AG08395 (cell line): ENCODE measurements around the gene TMEM107.
"Not testable (repeated sequence)": the region's sequence is repeated elsewhere in the genome, so short reads cannot be mapped to it uniquely, and the experiment has no call there.

Experiments used
- DNase-seq: peaks from one replicate; pipeline ENCODE4 v3.0.0; 2012; ENCODE audit warnings: mixed read lengths, low spot score

TMEM107 gene

GRCh38 chr17:8176197-8176940 is at the start of gene TMEM107:
Gene TMEM107, minus strand, starts transcription at chr17:8176380. Its CDS starts 94 bp downstream, at chr17:8176286.
- peak; percentile 81 for DNase-seq

DNA sequence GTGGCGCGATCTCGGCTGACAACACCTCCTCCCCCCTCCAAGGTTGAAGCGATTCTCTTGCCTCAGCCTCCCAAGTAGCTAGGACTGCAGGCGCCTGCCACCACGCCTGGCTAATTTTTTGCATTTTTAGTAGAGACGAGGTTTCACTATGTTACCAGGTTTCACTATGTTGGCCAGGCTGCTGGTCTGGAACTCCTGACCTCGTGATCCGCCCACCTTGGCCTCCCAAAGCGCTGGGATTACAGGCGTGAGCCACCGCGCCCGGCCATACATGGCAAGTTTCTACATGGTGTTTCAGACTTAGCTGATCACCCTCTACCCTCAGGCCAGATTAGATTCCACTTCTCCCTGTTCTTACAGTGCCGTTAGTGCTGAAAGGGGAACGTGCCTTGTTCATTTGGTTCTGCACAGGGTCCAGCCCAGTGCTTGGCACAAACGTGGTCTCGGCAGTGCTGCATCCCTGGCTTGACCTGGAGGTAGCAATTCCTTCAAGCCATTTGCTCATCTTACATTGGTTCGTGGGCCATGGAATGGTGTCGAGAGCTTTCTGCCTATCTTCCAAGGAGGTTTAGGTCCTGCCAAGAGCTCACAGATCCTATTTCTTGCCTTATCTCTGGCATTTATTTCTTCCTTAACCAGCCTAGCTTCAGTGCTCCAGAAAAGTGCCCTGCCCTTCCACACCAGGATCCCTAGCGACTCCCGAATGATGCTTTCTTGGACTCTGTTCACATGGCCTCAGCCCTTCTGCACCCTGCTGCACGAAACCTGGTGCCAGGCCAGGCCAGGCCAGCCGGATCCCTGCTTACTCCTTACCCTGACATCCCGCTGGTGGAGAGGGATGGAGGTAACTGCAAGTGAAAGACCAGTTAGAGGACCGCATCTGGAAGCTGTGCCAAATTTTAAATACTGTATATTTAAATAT is 49.0 kb upstream of the TMEM107 start:
- no peak for DNase-seq

- DNase-seq, result peak; percentile 3
Observed at GRCh38 chr17:8223356-8224126, 47.4 kb upstream of the TMEM107 start.

- peak; percentile 83 for DNase-seq
Observed at GRCh38 chr17:8222630-8223355, 46.6 kb upstream of the TMEM107 start.

DNA sequence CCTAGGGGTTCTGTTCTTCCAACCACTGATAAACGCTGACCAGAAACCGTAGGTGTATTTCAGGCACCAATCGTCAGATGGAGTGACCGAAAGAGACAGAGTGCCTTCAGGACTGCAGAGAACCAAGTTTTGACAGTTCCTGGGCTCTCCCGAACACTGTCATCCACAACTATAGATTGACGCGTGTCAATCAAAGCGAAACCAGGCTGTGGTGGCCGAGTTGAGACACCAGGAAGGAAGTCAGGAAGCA is 46.1 kb upstream of the TMEM107 start:
- no peak for DNase-seq

- peak; percentile 74 for DNase-seq
Observed at GRCh38 chr17:8221663-8222379, 45.6 kb upstream of the TMEM107 start.

DNA sequence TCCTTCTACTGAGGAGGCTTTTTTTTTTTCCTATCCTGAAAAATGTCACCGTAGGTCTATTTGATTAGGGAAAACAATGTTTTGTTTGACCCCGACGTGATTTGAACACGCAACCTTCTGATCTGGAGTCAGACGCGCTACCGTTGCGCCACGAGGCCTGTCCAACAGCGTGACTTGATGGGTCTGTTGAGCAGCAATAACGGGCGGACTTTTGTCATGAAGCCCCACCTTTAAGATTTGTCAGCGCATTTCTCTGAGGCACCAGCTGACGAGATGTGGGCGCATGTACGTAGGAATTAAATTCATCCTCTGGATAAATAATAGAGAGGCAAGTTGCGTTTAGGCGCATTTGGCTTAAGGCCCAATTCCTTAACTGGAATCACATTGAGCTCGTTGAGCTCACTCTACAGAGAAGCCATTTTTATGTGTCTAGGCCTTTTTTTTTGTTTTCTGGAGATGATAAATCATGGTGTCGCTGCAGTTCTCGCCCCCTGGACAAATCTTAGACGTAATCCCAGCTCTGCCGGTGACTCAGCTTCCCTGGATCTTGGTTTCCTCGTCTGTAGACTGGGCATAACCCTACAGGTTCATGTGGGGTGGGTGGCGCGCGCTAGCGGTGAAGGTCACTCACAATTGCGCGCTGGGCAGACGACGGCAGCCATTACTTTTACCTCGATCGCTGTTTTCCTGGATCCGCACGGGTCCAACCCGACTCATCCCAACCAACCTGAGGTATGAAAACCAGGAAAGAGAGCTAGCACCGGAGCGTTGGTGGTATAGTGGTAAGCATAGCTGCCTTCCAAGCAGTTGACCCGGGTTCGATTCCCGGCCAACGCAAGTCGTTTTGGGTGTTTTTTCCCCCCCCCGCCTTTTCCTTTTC is 44.8 kb upstream of the TMEM107 start:
- DNase-seq, result peak; percentile 74

GRCh38 chr17:8214000-8214399 is 37.8 kb upstream of the TMEM107 start:
- DNase-seq, result not testable (repeated sequence)

DNA sequence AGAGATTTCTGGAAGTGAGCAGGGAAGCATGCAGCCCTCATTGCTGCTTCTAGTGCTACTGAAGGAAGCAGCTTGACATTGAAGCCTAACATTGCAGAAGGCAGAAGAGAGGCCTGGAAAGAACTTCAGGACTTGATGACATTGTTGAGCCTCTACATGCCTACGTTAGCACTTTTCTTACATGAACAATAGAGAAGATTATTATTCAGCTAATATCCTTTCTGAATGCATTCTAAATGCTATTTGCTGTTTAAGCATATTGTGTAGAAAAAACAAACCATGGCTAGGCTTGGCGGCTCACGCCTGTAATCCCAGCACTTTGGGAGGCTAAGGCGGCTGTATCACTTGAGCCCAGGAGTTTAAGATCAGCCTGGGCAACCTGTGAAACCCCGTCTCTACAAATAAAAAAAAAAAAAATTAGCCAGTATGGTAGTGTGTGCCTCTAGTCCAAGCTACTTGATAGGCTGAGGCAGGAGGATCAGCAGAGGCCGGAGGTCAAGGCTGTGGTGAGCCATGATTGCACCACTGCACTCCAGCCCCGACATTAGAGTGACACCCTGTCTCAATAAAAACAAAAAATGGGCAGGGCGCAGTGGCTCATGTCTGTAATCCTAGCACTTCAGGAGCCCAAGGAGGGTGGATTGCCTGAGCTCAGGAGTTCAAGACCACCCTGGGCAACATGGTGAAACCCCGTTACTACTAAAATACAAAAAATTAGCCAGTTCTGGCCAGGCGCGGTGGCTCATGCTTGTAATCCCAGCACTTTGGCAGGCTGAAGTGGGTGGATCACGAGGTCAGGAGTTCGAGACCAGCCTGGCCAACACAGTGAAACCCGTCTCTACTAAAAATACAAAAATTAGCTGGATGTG is 36.4 kb upstream of the TMEM107 start:
- no peak for DNase-seq

DNA sequence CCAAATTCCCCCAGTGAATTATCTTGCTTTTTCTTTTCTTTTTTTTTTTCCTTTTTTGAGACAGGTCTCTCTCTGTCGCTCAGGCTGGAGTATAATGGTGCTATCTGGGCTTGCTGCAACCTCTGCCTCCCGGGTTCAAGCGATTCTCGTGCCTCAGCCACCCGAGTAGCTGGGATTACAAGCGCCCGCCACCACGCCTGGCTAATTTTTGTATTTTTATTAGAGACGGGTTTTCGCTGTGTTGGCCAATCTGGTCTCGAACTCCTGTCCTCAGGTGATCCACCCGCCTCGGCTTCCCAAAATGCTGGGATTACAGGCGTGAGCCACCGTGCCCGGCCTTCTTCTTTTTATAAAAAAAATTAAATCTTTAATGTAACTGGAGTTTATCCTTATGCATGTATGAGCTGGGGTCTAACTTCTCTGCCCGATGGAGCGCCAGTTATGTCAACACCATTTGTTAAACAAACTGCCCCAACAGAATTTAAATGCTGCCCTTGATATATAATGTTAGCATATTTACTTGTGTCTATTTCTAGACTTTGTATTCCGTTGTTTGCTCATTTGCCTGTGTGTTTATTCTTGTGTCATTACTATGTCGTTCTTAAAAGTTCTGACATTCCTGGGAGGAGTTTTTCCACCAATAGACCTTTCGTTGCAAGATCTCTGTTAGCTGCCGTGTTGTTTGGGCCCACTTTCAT is 34.7 kb upstream of the TMEM107 start:
- DNase-seq, result no peak

DNA sequence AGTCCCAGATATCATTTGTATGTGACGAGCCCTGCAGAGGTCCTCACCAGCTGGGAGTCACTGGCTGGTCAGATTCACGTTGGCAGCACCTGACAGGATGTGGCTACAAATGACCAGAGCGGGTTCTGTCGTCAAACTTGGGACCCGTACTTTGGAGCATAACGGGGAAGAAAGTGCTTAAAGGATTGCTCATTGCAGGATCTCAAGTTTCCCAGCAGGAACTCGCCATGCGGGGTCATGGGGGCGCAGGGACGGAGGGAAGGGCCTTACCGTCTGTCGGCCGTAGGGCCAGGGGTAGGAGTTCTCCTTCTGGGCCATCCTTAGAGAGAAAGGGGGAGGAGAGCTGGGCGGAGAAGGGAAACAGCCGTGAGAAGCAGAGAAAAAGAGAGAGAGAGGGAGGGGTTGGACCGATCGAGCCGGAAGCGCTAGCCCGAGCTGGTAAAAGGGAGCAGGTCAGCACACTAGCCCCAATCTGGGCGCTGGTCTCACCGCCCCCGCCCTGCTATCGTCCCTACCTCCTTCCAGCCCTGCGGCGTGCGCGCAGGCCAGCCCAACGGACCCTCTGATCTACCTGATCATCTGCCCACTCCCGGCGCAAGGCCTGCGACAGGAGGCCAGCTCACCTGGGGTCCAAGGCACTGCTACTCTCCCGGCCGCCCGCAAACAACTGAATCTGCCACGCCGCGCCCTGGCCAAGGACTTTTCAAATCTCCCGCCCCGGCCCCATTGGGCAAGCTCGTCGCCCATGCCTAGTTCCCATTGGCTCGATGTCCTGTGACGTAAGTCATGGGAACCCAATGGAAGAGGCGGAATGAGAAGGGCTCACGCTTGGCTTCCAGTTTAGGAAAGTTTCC is 34.0 kb upstream of the TMEM107 start, which contains the start of gene AURKB:
TSS of gene AURKB (minus strand) at position 669 of the 854 bp plus-strand sequence. CDS start at position 318, 351 bp downstream.
- DNase-seq, result peak; percentile 99

GRCh38 chr17:8206536-8206935 is 30.4 kb upstream of the TMEM107 start:
- no peak for DNase-seq

GRCh38 chr17:8204761-8205555 is 28.8 kb upstream of the TMEM107 start:
- DNase-seq, result no peak

DNA sequence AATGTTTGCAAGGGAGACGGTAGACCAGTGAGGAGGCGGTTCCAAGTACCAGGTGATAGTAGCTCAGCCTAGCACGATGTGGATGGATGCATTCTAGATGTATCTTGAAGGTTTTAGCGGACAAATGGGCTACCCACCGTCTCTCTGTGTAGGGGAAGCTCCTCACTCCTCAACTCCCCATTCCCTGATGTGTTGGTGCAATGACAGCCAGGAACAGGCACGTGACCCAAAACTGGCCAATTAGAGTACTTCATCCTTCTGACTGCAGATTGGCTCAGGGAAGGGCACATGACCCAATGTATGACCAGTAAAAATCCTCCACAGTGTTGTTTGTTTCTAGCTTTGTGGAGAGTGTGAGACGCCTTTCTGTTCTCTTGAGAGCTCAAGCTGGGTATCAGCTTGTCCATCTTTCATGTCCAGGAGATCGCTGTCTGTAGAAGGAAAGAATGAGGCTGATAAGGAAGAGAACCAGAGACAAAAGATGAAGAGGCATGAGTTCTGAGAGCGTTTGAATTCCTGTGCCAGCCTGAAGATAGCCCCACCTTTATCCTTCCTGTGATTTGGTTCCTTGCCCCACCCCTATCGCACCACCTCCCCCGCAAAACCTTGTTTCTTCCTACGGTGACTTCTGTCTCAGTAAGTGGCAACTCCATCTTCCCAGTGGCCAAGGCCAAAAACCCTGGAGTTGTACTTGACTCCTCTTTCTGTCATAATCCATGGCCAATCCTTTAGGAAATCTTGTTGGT is 16.1 kb upstream of the TMEM107 start:
- peak; percentile 69 for DNase-seq

- no peak for DNase-seq
Observed at GRCh38 chr17:8190506-8190905, 14.3 kb upstream of the TMEM107 start.
